HCT116 (cell line): Measurements from ENCODE around the gene BSPRY. TPM values are rescaled to one million over a fixed set of nuclear protein-coding genes. Genes with fewer than 3 reads are reported as not detected.

Source experiments
- ATAC-seq: fragments of 200-7000 bp; cut with Tn5 transposase; 2 replicates; pipeline ENCODE4 v1.9.1; 2020; ENCODE audit warnings: mild to moderate bottlenecking, moderate library complexity
- BruUV-seq: library from RNA; stranded (reverse); fragments of 400-500 nt; replicated peaks from 2 replicates; lab custom pipeline; 2021; lab: Mats Ljungman, UMichigan
- CTCF ChIA-PET: fragments of 300-600 bp; sonication (Branson Sonifier 250); formaldehyde crosslinking; loops from one replicate; lab custom pipeline; 2021; ENCODE audit warnings: antibody characterized with exemption; lab: Charles Lee
- POLR2A ChIA-PET: fragments of 300-600, 350-600 bp; sonication (Branson Sonifier 250); formaldehyde crosslinking; loops from one replicate; lab custom pipeline; 2021; ENCODE audit warnings: antibody characterized with exemption; lab: Charles Lee
- RAD21 ChIA-PET, 2 experiments: fragments of 300-600 bp; sonication (Branson Sonifier 250); formaldehyde crosslinking; loops; one replicate each; lab custom pipeline; 2023; ENCODE audit warnings: low total read pairs in 2 of 2; ENCODE audit not compliant: uncharacterized antibody in 2 of 2, unreplicated experiment in 2 of 2, low non-redundant PET in 1 of 2; lab: Charles Lee
- DNase-seq: peaks from one replicate; pipeline ENCODE4 v3.0.0-alpha.2; 2010; ENCODE audit warnings: low read depth, low spot score
- H2AFZ ChIP-seq: fragments of 200-600 bp; shearing (Covaris generic), sonication (generic); 2 replicates; pipeline ENCODE4 v1.6.1; 2017; ENCODE audit warnings: low read depth, mixed run types, mixed read lengths, antibody characterized with exemption, low read length; ENCODE audit not compliant: poor library complexity, severe bottlenecking
- H3K27ac ChIP-seq: 2 replicates; pipeline ENCODE4 v1.5.1; 2012; ENCODE audit warnings: low read depth, low read length
- H3K27me3 ChIP-seq: fragments of 200-600 bp; sonication (generic); 2 replicates; pipeline ENCODE4 v1.6.1; 2016; ENCODE audit warnings: mixed run types, low read length, mixed read lengths; ENCODE audit not compliant: insufficient read depth
- H3K36me3 ChIP-seq, 2 experiments: fragments of 200-500 bp in 1 of 2; fragments of 200-600 bp in 1 of 2; sonication (Bioruptor generic) in 1 of 2; sonication (generic) in 1 of 2; 2 replicates each; pipeline versions ENCODE4 v1.5.1 to v1.6.1; 2014 to 2016; ENCODE audit warnings: low read length in 2 of 2, inconsistent platforms in 1 of 2, mixed read lengths in 1 of 2, mixed run types in 1 of 2; ENCODE audit not compliant: insufficient read depth in 2 of 2, control insufficient read depth in 1 of 2
- H3K4me1 ChIP-seq, 2 experiments: fragments of 200-600 bp in 1 of 2; sonication (generic) in 1 of 2; 2 replicates each; pipeline versions ENCODE4 v1.5.1 to v1.6.1; 2012 to 2017; ENCODE audit warnings: low read length in 2 of 2, inconsistent platforms in 1 of 2, mild to moderate bottlenecking in 1 of 2, mixed read lengths in 1 of 2, mixed run types in 1 of 2, moderate library complexity in 1 of 2; ENCODE audit not compliant: insufficient read depth in 2 of 2, control insufficient read depth in 1 of 2
- H3K4me2 ChIP-seq: fragments of 200-600 bp; sonication (generic); 2 replicates; pipeline ENCODE4 v1.6.1; 2017; ENCODE audit warnings: mixed run types, low read length, mixed read lengths
- H3K4me3 ChIP-seq, 2 experiments: fragments of 200-600 bp in 1 of 2; sonication (generic) in 1 of 2; replicated peaks in 1 of 2; 2 replicates each; pipeline ENCODE4 v1.5.1; 2011 to 2016; ENCODE audit warnings: low read length in 2 of 2, control low read depth in 1 of 2, low read depth in 1 of 2, mild to moderate bottlenecking in 1 of 2, mixed read lengths in 1 of 2, mixed run types in 1 of 2
- H3K79me2 ChIP-seq: fragments of 200-600 bp; sonication (generic); 2 replicates; pipeline ENCODE4 v1.6.1; 2017; ENCODE audit warnings: mild to moderate bottlenecking, mixed run types, low read length, moderate library complexity, mixed read lengths; ENCODE audit not compliant: insufficient read depth
- H3K9ac ChIP-seq: fragments of 200-600 bp; sonication (generic); 2 replicates; pipeline ENCODE4 v1.6.1; 2016; ENCODE audit warnings: low read length, mixed read lengths
- H3K9me2 ChIP-seq: fragments of 200-600 bp; sonication (generic), shearing (Covaris generic); 2 replicates; pipeline ENCODE4 v1.6.1; 2017; ENCODE audit warnings: mixed run types, mild to moderate bottlenecking, moderate library complexity; ENCODE audit not compliant: insufficient read depth
- H3K9me3 ChIP-seq, 2 experiments: fragments of 200-500 bp in 1 of 2; fragments of 200-600 bp in 1 of 2; sonication (Bioruptor generic) in 1 of 2; sonication (generic) in 1 of 2; 2 replicates each; pipeline ENCODE4 v1.6.1; 2014 to 2017; ENCODE audit warnings: low read length in 2 of 2, mixed read lengths in 2 of 2, inconsistent platforms in 1 of 2, low read depth in 1 of 2, mild to moderate bottlenecking in 1 of 2, mixed run types in 1 of 2, moderate library complexity in 1 of 2; ENCODE audit not compliant: control insufficient read depth in 1 of 2, insufficient read depth in 1 of 2
- H4K20me1 ChIP-seq: fragments of 200-600 bp; sonication (generic), shearing (Covaris generic); 2 replicates; pipeline ENCODE4 v1.6.1; 2017; ENCODE audit warnings: mixed run types, mild to moderate bottlenecking, moderate library complexity; ENCODE audit not compliant: insufficient read depth
- EZH2phosphoT487 ChIP-seq: fragments of 200-600 bp; IDR thresholded peaks from 2 replicates; pipeline ENCODE4 v1.6.1; 2018; ENCODE audit warnings: antibody characterized with exemption, borderline replicate concordance
- ZFX ChIP-seq: fragments of 450-650 bp; IDR thresholded peaks from 2 replicates; pipeline ENCODE4 v1.6.1; 2017
- intact Hi-C: fragments of 100-400 bp; cut with micrococcal nuclease; formaldehyde crosslinking; loops from 2 replicates; pipeline ENCODE4 v1.10.0; 2022
- total RNA-seq: library from RNA; stranded (reverse); gene quantifications from one replicate; pipeline ENCODE4 v1.2.1, GENCODE V29; 2021; ENCODE audit not compliant: unreplicated experiment

BSPRY gene
- total RNA-seq, 1 experiment from 2014 or later, result 22.7 TPM

DNA sequence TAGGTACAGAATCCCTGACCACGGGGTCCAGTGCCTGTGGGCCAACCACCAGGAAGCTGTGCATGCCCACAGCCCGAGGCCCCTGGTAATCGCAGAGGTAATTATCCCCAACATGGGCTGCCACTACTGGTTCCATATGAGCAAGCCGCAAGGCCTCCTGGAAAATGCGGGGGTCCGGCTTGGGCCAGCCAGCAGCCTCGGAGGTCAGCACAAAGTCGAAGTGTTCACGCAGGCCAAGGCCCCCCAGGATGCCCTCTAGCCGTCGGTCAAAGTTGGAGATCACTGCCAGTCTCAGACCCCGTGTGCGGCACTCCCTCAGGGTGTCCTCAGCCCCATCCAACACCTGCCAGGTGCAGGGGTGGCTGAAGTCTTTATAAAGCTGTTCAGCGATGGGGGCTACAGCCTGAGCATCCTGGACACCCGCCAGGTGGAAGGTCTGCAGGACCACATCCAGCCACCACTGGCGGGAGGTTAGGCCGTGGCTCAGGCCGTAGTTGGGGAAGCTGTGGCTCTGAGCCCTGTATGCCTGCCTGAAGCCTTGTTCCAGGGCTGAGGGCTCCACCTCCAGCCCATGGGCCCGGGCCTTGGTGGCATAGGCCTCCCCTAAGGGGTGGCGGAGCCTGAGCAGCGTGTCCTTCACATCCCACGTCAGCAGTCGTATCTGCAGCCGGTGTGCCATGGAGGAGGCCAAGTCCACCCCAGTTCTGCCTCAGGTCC lies 24.5 kb downstream of the BSPRY start:
- Histone ChIP-seq H3K4me2 (no peak overlapping the region), H3K4me1 (peaks cover 12 to 17% of the 10 kb centered on the region in 2 experiments), H4K20me1 (no peaks in the 10 kb centered on the region), H3K9ac (no peak overlapping the region), H3K9me3 (no peaks in the 10 kb centered on the region), H3K9me2 (no peaks in the 10 kb centered on the region), H3K27me3 (no peaks in the 10 kb centered on the region), H3K79me2 (peaks cover 14% of the 10 kb centered on the region), H3K4me3 (no peak overlapping the region), H2AFZ (no peak overlapping the region), H3K36me3 (peaks cover 6 to 7% of the 10 kb centered on the region in 2 experiments; a peak in 2 of 4 replicates), H3K27ac (no peak overlapping the region)
- ChIA-PET POLR2A (no interaction called here), RAD21 (no interaction called here), CTCF (no interaction called here)
- intact Hi-C loops, result no loop called here
- TF ChIP-seq EZH2phosphoT487, result no peak
- DNase-seq (no peak), ATAC-seq (no peak)
- no TSS peak for BruUV-seq

DNA sequence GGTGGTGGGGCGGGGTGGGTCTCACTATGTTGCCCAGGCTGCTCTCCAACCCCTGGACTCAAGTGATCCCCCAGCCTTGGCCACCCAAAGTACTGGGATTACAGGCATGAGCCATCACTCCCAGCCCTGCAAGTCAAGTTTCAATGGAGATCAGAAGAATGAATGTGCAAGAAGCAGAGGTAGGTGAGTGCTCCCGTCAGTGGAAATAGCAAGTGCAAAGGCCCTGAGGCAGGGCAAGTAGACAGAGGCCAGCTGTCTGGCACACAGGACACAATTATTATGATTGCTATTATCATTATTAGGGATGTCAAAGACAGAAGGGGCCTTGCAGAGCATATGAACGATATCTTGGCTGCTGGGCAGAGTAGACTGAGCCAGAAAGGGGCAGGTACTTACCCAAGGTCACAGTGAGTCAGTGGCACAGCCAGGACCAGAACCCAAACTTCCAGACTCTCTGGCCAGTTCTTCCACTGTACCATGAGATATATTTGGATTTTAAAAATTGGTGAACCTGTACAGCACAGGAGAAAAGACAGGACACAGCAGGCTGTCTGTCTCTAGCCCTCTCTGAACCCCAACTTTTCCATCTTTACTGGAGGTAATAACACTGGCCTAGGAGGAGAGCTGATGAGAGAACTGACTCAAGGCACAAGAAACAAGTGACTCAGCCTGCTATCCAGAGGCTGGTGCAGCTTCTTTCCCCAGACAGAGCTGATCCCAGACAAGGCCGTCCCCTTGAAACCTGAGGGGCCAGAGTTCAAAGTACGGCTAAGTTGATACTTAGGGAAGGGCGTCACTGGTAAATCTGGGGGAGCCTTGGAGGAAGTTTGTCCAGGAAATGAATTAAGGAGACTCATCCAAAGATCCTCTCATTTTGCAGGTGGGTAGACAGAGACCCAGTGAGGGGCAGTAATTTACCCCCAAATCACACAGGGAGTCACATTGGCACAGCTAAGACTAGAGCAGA lies 26.0 kb downstream of the BSPRY start:
- Histone ChIP-seq H3K36me3 (peaks cover 6 to 7% of the 10 kb centered on the region in 2 experiments; a peak in 2 of 4 replicates), H4K20me1 (no peaks in the 10 kb centered on the region), H3K4me2 (peak overlapping the region; percentile 89), H2AFZ (no peak overlapping the region), H3K9me3 (no peaks in the 10 kb centered on the region), H3K79me2 (peaks cover 14% of the 10 kb centered on the region), H3K4me3 (peak overlapping the region; percentile 93 to 95), H3K27me3 (no peaks in the 10 kb centered on the region), H3K9ac (peak overlapping the region; percentile 88), H3K27ac (peak overlapping the region; percentile 84), H3K9me2 (no peaks in the 10 kb centered on the region), H3K4me1 (peaks cover 12 to 17% of the 10 kb centered on the region in 2 experiments)
- RAD21 ChIA-PET, result no interaction called here
- POLR2A ChIA-PET, result interaction anchor here (0.7 to 1.4 kb wide), 3 partner anchors 13 to 34 kb away, joined by 3 to 4 read pairs (median 3); no protein-coding TSS in a partner anchor
- no peak for ATAC-seq
- intact Hi-C loops, result no loop called here
- CTCF ChIA-PET, result interaction anchor here (0.7 to 1.2 kb wide), 2 partner anchors 280 to 282 kb away, joined by 3 read pairs; no protein-coding TSS in a partner anchor
- DNase-seq, result no peak
- TF ChIP-seq ZFX, result no peak
- TSS peak; percentile 68 for BruUV-seq
